Body of pancreas (tissue), 4 donors: Measurements from ENCODE around the gene EVA1C.

ENCODE experiments used
- POLR2A ChIP-seq, 3 donors: fragments of 450-650 bp; IDR thresholded peaks; one replicate each; pipeline ENCODE4 v1.6.1; 2016; ENCODE audit warnings: antibody characterized with exemption in 3 of 3, mild to moderate bottlenecking in 2 of 3
- TF ChIP-seq, protein P1 (sequence below), 7 experiments: fragments of 450-650 bp in 4 of 7; fragments of 200-600 bp in 3 of 7; sonication (generic) in 3 of 7; IDR thresholded peaks; one replicate each; pipeline ENCODE4 v1.5.1; 2016 to 2019; ENCODE audit warnings: antibody characterized with exemption in 7 of 7

DNA sequence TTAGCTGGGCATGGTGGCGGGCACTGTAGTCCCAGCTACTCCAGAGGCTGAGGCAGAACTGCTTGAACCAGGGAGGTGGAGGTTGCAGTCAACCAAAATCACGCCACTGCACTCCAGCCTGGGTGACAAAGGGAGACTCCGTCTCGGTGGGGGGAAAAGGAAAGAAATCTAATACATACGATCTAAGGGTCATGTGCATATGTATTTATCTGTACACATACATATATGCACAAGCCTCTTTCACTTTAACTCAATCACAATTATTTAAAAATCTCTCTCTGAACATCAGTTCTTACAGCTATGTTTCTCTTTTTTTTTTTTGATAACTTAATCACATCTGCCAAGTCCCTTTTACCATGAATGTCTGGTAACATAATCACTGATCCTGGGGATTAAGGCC, 34.7 kb downstream of the EVA1C start:
- TF ChIP-seq, protein P1, sequence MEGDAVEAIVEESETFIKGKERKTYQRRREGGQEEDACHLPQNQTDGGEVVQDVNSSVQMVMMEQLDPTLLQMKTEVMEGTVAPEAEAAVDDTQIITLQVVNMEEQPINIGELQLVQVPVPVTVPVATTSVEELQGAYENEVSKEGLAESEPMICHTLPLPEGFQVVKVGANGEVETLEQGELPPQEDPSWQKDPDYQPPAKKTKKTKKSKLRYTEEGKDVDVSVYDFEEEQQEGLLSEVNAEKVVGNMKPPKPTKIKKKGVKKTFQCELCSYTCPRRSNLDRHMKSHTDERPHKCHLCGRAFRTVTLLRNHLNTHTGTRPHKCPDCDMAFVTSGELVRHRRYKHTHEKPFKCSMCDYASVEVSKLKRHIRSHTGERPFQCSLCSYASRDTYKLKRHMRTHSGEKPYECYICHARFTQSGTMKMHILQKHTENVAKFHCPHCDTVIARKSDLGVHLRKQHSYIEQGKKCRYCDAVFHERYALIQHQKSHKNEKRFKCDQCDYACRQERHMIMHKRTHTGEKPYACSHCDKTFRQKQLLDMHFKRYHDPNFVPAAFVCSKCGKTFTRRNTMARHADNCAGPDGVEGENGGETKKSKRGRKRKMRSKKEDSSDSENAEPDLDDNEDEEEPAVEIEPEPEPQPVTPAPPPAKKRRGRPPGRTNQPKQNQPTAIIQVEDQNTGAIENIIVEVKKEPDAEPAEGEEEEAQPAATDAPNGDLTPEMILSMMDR (IDR thresholded peaks at IDR 0.05), result no peak
- TF ChIP-seq POLR2A (IDR thresholded peaks at IDR 0.05), result no peak
